Measurements from ENCODE around the gene ZNF526. TPM values are rescaled to one million over a fixed set of nuclear protein-coding genes. Genes with fewer than 3 reads are reported as not detected.

The ZNF526 gene
- 7.9 and 13.0 TPM in 2 replicates for total RNA-seq

GRCh38 chr19:42219812-42220750 is at the start of gene ZNF526:
TSS of gene ZNF526 (plus strand) at chr19:42220312. CDS start at chr19:42224404, 4,092 bp downstream.

GRCh38 chr19:42217520-42218437 is 2.3 kb upstream of the ZNF526 start, which contains the start of gene DEDD2:
TSS of gene DEDD2 (minus strand) at chr19:42217677. CDS start at chr19:42217007, 670 bp downstream.

GRCh38 chr19:42242512-42243409 is 22.6 kb downstream of the ZNF526 start, which contains the start of gene GSK3A:
TSS of gene GSK3A (minus strand) at chr19:42242602. CDS start at chr19:42242465, 137 bp downstream.

GRCh38 chr19:42254850-42255765 is 35.0 kb downstream of the ZNF526 start, which contains the start of gene ERF:
TSS of gene ERF (minus strand) at chr19:42255128. CDS start at chr19:42254999, 129 bp downstream.

GRCh38 chr19:42268704-42269477 is 48.8 kb downstream of the ZNF526 start, which contains the start of gene CIC:
TSS of gene CIC (plus strand) at chr19:42269252. CDS start at chr19:42271784, 2,532 bp downstream.

Other genes starting within 250 kb of the ZNF526 start
- under 0.01 TPM in 1 of 2 replicates, not detected in the other for gene ATP1A3, start 226.1 kb upstream of the ZNF526 start, total RNA-seq
- gene GRIK5, start 150.1 kb upstream of the ZNF526 start, total RNA-seq, result 0.09 TPM in 1 of 2 replicates, not detected in the other
- gene ZNF574, start 144.1 kb upstream of the ZNF526 start, total RNA-seq, result 6.6 and 8.3 TPM in 2 replicates
- 0.32 TPM in 1 of 2 replicates, not detected in the other for gene POU2F2, start 87.9 kb upstream of the ZNF526 start, total RNA-seq
- 5.8 and 13.2 TPM in 2 replicates for gene DEDD2, start 2.6 kb upstream of the ZNF526 start, total RNA-seq
- 5.4 and 7.1 TPM in 2 replicates for gene GSK3A, start 22.3 kb downstream of the ZNF526 start, total RNA-seq
- gene ERF, start 34.8 kb downstream of the ZNF526 start, total RNA-seq, result 11.3 and 18.7 TPM in 2 replicates
- 12.5 and 13.9 TPM in 2 replicates for gene CIC, start 48.9 kb downstream of the ZNF526 start, total RNA-seq
- gene PRR19, start 81.8 kb downstream of the ZNF526 start, total RNA-seq, result 0.09 and 0.16 TPM in 2 replicates
- gene PAFAH1B3, start 82.3 kb downstream of the ZNF526 start, total RNA-seq, result 23.7 and 36.6 TPM in 2 replicates
- gene TMEM145, start 93.0 kb downstream of the ZNF526 start, total RNA-seq, result not detected in 2 replicates
- 21.0 and 30.6 TPM in 2 replicates for gene MEGF8, start 105.3 kb downstream of the ZNF526 start, total RNA-seq
- not detected in 2 replicates for gene CNFN, start 170.0 kb downstream of the ZNF526 start, total RNA-seq
- 1.1 and 1.6 TPM in 2 replicates for gene LIPE, start 207.1 kb downstream of the ZNF526 start, total RNA-seq
- not detected in 2 replicates for gene CXCL17, start 222.6 kb downstream of the ZNF526 start, total RNA-seq